H9 (cell line): Measurements from ENCODE around the gene TNKS2. TPM values are rescaled to one million over a fixed set of nuclear protein-coding genes. Genes with fewer than 3 reads are reported as not detected.

Experiments
- DNase-seq: peaks from one replicate; pipeline ENCODE4 v3.0.0-alpha.2; 2017
- H2AFZ ChIP-seq: one replicate; pipeline ENCODE4 v1.6.1; 2013; ENCODE audit warnings: mild to moderate bottlenecking, low read length, control low read depth, moderate library complexity
- H2AK5ac ChIP-seq: 2 replicates; pipeline ENCODE4 v1.6.1; 2013; ENCODE audit warnings: low read length, control low read depth, mixed read lengths; ENCODE audit not compliant: insufficient read length
- H2BK120ac ChIP-seq: one replicate; pipeline ENCODE4 v1.6.1; 2013; ENCODE audit warnings: low read depth, mild to moderate bottlenecking, low read length, control low read depth, inconsistent platforms; ENCODE audit not compliant: poor library complexity, severe bottlenecking
- H2BK12ac ChIP-seq: 2 replicates; pipeline ENCODE4 v1.6.1; 2013; ENCODE audit warnings: low read length, control low read depth, mixed read lengths, low read depth; ENCODE audit not compliant: insufficient read length
- H2BK15ac ChIP-seq: 2 replicates; pipeline ENCODE4 v1.6.1; 2013; ENCODE audit warnings: low read depth, low read length, control low read depth
- H2BK20ac ChIP-seq: one replicate; pipeline ENCODE4 v1.6.1; 2013; ENCODE audit warnings: low read depth, mild to moderate bottlenecking, low read length, control low read depth, inconsistent platforms; ENCODE audit not compliant: poor library complexity, severe bottlenecking
- H2BK5ac ChIP-seq: 2 replicates; pipeline ENCODE4 v1.6.1; 2013; ENCODE audit warnings: low read length, control low read depth, mixed read lengths; ENCODE audit not compliant: insufficient read length
- H3K14ac ChIP-seq: 2 replicates; pipeline ENCODE4 v1.6.1; 2013; ENCODE audit warnings: low read length, control low read depth; ENCODE audit not compliant: insufficient read depth
- H3K18ac ChIP-seq: 2 replicates; pipeline ENCODE4 v1.6.1; 2013; ENCODE audit warnings: low read depth, mild to moderate bottlenecking, mixed read lengths, low read length, control low read depth; ENCODE audit not compliant: insufficient read length
- H3K23ac ChIP-seq: 2 replicates; pipeline ENCODE4 v1.6.1; 2013; ENCODE audit warnings: low read length, control low read depth, mixed read lengths, low read depth; ENCODE audit not compliant: insufficient read length
- H3K23me2 ChIP-seq: 2 replicates; pipeline ENCODE4 v1.6.1; 2013; ENCODE audit warnings: low read depth, mild to moderate bottlenecking, mixed read lengths, low read length, control low read depth; ENCODE audit not compliant: insufficient read length, poor library complexity, severe bottlenecking
- H3K27ac ChIP-seq: 2 replicates; pipeline ENCODE4 v1.5.1; 2013; ENCODE audit warnings: low read length, control low read depth, mixed read lengths, low read depth; ENCODE audit not compliant: insufficient read length
- H3K27me3 ChIP-seq: 2 replicates; pipeline ENCODE4 v1.6.1; 2013; ENCODE audit warnings: low read length, control low read depth, inconsistent platforms; ENCODE audit not compliant: insufficient read depth
- H3K4ac ChIP-seq: 2 replicates; pipeline ENCODE4 v1.6.1; 2013; ENCODE audit warnings: low read depth, mild to moderate bottlenecking, control low read depth, inconsistent platforms, low read length, moderate library complexity
- H3K4me1 ChIP-seq: 2 replicates; pipeline ENCODE4 v1.6.1; 2013; ENCODE audit warnings: low read length, control low read depth, inconsistent platforms; ENCODE audit not compliant: insufficient read depth
- H3K4me2 ChIP-seq: 2 replicates; pipeline ENCODE4 v1.6.1; 2013; ENCODE audit warnings: low read length, control low read depth, mixed read lengths; ENCODE audit not compliant: insufficient read length, insufficient read depth
- H3K56ac ChIP-seq: 2 replicates; pipeline ENCODE4 v1.6.1; 2013; ENCODE audit warnings: low read depth, mild to moderate bottlenecking, mixed read lengths, low read length, control low read depth; ENCODE audit not compliant: insufficient read length
- H3K79me1 ChIP-seq: 2 replicates; pipeline ENCODE4 v1.6.1; 2013; ENCODE audit warnings: low read depth, mild to moderate bottlenecking, moderate library complexity, low read length, control low read depth, inconsistent platforms; ENCODE audit not compliant: insufficient read depth, poor library complexity, severe bottlenecking
- H3K79me2 ChIP-seq: 2 replicates; pipeline ENCODE4 v1.6.1; 2013; ENCODE audit warnings: low read length, control low read depth, inconsistent platforms; ENCODE audit not compliant: insufficient read depth
- H3K9ac ChIP-seq: 2 replicates; pipeline ENCODE4 v1.6.1; 2013; ENCODE audit warnings: low read length, control low read depth, mixed read lengths; ENCODE audit not compliant: insufficient read length; ENCODE audit errors: extremely low read depth
- H3K9me3 ChIP-seq: one replicate; pipeline ENCODE4 v1.6.1; 2013; ENCODE audit warnings: low read depth, low read length, inconsistent platforms; ENCODE audit not compliant: control insufficient read depth
- H3T11ph ChIP-seq: one replicate; pipeline ENCODE4 v1.6.1; 2013; ENCODE audit warnings: mild to moderate bottlenecking, low read length, control low read depth, inconsistent platforms
- H4K20me1 ChIP-seq: one replicate; pipeline ENCODE4 v1.6.1; 2013; ENCODE audit not compliant: control insufficient read depth, insufficient read length, insufficient read depth
- H4K5ac ChIP-seq: 2 replicates; pipeline ENCODE4 v1.6.1; 2013; ENCODE audit warnings: low read depth, mild to moderate bottlenecking, mixed read lengths, low read length, control low read depth; ENCODE audit not compliant: insufficient read length
- H4K8ac ChIP-seq: replicated peaks from 2 replicates; pipeline ENCODE4 v1.6.1; 2013; ENCODE audit warnings: low read length, control low read depth, mixed read lengths, low read depth; ENCODE audit not compliant: insufficient read length
- H4K91ac ChIP-seq: 2 replicates; pipeline ENCODE4 v1.6.1; 2013; ENCODE audit warnings: low read depth, mild to moderate bottlenecking, moderate library complexity, mixed read lengths, low read length, control low read depth; ENCODE audit not compliant: insufficient read length
- H3K27ac Mint-ChIP-seq, 3 experiments: 2 replicates in 2 of 3; 3 replicates in 1 of 3; pipeline ENCODE4 v1.8.0; 2020 to 2021; ENCODE audit warnings: mixed read lengths in 3 of 3, mild to moderate bottlenecking in 1 of 3, moderate library complexity in 1 of 3
- H3K27me3 Mint-ChIP-seq: 2 replicates; pipeline ENCODE4 v1.8.0; 2021; ENCODE audit warnings: low read depth, mild to moderate bottlenecking, moderate library complexity, mixed read lengths
- H3K36me3 Mint-ChIP-seq, 3 experiments: 2 replicates in 2 of 3; 3 replicates in 1 of 3; pipeline ENCODE4 v1.8.0; 2020 to 2021; ENCODE audit warnings: low read depth in 3 of 3, mixed read lengths in 3 of 3; ENCODE audit not compliant: insufficient read depth in 1 of 3
- H3K4me1 Mint-ChIP-seq, 2 experiments: 2 replicates each; pipeline ENCODE4 v1.8.0; 2020; ENCODE audit warnings: mixed read lengths in 2 of 2
- H3K4me3 Mint-ChIP-seq, 2 experiments: 2 replicates in 1 of 2; 3 replicates in 1 of 2; pipeline ENCODE4 v1.8.0; 2020 to 2021; ENCODE audit warnings: mild to moderate bottlenecking in 2 of 2, mixed read lengths in 2 of 2, moderate library complexity in 1 of 2
- H3K9me3 Mint-ChIP-seq, 2 experiments: 2 replicates in 1 of 2; 3 replicates in 1 of 2; pipeline ENCODE4 v1.8.0; 2020; ENCODE audit warnings: mild to moderate bottlenecking in 2 of 2, mixed read lengths in 2 of 2, moderate library complexity in 1 of 2
- CTCF ChIP-seq: fragments of 200-600 bp; sonication (generic); conservative IDR thresholded peaks from 3 replicates; pipeline ENCODE4 v1.8.0; 2021; ENCODE audit warnings: antibody characterized with exemption, mild to moderate bottlenecking
- WGBS: extraction: QIAGEN DNeasy Blood & Tissue Kit; methylation state at CpG from one replicate; pipeline ENCODE4 v1.1.7; 2013; ENCODE audit warnings: missing lambda C conversion rate, low lambda C conversion rate, mixed read lengths; ENCODE audit not compliant: insufficient read length; ENCODE audit errors: extremely low coverage; 5-methylcytosine and 5-hydroxymethylcytosine counted together
- total RNA-seq: library from RNA; stranded (reverse); gene quantifications from 2 replicates; pipeline ENCODE4 v1.2.1, GENCODE V29; 2021

Gene TNKS2
- total RNA-seq, 1 experiment from 2014 or later: 58.9 TPM

GRCh38 chr10:91772869-91773268 lies 25.4 kb upstream of the TNKS2 start:
- Histone ChIP-seq H3K56ac (no peak overlapping the region), H3K79me2 (no peaks in the 10 kb centered on the region), H3K27ac (no peak overlapping the region), H2BK12ac (no peak overlapping the region), H3K4me1 (no peaks in the 10 kb centered on the region), H3K4me2 (no peak overlapping the region), H3K9me3 (no peaks in the 10 kb centered on the region), H3K23ac (no peak overlapping the region), H4K8ac (no peak overlapping the region), H2BK15ac (no peak overlapping the region), H3K14ac (no peak overlapping the region), H2AK5ac (no peak overlapping the region), H2BK20ac (no peak overlapping the region), H3K9ac (no peak overlapping the region), H2AFZ (no peak overlapping the region), H3K23me2 (no peaks in the 10 kb centered on the region), H3K4ac (no peak overlapping the region), H3K79me1 (no peaks in the 10 kb centered on the region), H3K27me3 (no peaks in the 10 kb centered on the region), H4K20me1 (no peaks in the 10 kb centered on the region), H3T11ph (no peak overlapping the region), H3K18ac (no peak overlapping the region), H2BK5ac (no peak overlapping the region), H4K5ac (no peak overlapping the region), H4K91ac (no peak overlapping the region), H2BK120ac (no peak overlapping the region)
- WGBS: no CpG with 5 or more reads among the region's 1 CpG
- no peaks in the 10 kb centered on the region for H3K27me3 Mint-ChIP-seq
- H3K27ac Mint-ChIP-seq: no peak overlapping the region
- peaks cover 0 to 1% (median 0%) of the 10 kb centered on the region in 3 experiments; a peak in 1 of 7 replicates for H3K36me3 Mint-ChIP-seq
- H3K4me1 Mint-ChIP-seq: peaks cover 3 to 5% of the 10 kb centered on the region in 2 experiments; a peak in 3 of 4 replicates
- H3K9me3 Mint-ChIP-seq: peaks cover 5 to 6% of the 10 kb centered on the region in 2 experiments
- TF ChIP-seq CTCF: no peak
- DNase-seq: no peak
- no peak overlapping the region for H3K4me3 Mint-ChIP-seq
